ENCODE measurements around the gene KCNK15. TPM values are rescaled to one million over a fixed set of nuclear protein-coding genes. Genes with fewer than 3 reads are reported as not detected.
A peak's percentile ranks its signal among the peaks of the same experiment; 100 is the strongest.

Gene KCNK15
- total RNA-seq, 1 experiment from 2014 or later, result not detected

DNA sequence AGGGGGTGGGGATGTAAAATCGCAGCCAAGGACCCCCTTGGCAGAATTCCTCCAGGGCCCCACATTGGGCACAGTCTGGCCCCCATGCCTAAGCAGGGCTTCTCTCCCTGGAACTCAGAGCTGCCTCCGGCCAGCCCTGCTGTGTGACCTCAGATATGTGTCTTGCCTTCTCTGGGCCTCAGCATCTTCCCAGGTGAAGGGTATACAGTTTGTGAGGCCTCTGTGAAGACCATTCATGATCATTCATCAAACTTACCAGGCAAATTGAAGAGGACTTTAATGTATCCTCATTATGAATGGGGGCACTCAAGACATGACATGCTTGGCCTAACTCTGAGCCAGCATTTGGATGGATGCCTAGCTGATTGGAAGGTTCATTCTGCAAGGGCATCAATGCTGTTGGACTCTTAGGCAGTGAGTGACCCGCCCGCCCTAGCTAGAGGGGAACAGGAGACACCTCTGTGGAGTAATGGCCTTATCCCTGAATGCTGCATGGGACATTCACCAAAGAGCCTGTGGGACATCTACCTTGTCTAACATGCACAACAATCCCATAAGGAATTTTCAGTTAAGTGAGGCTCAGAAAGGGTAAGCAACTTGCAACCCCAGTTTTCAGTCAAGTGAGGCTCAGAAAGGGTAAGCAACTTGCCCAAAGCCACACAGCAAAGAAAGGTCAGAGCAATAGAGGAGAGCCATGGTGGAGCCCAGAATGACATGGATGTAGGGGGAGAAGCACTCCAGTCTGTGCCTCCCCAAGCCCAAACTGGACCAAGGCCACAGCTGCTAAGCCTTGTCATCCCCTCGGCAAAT, 30.0 kb upstream of the KCNK15 start:
- no peak for DNase-seq (ENCODE audit: low read depth)

- DNase-seq (ENCODE audit: low read depth), result peak; percentile 77
Observed at GRCh38 chr20:44716309-44717106, 29.2 kb upstream of the KCNK15 start.

- no peak for DNase-seq (ENCODE audit: low read depth)
Observed at GRCh38 chr20:44717986-44718385, 27.7 kb upstream of the KCNK15 start.

DNA sequence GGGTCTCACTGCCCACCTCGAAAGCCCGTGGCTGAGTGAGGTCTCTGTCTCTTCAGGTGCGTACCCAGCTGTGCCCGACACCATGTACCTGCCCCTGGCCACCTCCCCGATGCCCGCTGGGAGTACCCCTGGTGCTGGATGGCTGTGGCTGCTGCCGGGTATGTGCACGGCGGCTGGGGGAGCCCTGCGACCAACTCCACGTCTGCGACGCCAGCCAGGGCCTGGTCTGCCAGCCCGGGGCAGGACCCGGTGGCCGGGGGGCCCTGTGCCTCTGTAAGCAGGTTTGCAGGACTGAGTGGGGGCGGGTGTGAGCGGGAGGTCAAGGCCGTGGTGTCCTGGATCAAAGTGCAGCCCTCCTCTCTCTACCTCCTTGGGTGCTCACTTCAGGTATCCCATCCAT, 25.8 kb upstream of the KCNK15 start:
- DNase-seq (ENCODE audit: low read depth), result no peak

- DNase-seq (ENCODE audit: low read depth), result peak; percentile 95
Observed at GRCh38 chr20:44720621-44720996, 25.1 kb upstream of the KCNK15 start.

- DNase-seq (ENCODE audit: low read depth), result peak; percentile 93
Observed at GRCh38 chr20:44720997-44721784, 24.5 kb upstream of the KCNK15 start.

DNA sequence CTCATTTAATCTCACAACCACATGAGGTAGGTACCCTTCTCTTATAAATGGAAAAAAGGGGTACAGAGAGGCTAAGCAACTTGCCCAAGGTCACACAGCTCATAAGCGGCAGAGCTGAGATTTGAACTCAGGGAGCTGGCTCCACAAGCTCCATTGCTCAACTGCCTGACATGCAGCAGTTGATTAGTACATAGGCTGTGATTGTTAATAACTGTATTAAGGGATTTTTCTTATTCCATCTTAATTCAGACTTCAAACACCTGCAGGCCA, 23.9 kb upstream of the KCNK15 start:
- no peak for DNase-seq (ENCODE audit: low read depth)

DNA sequence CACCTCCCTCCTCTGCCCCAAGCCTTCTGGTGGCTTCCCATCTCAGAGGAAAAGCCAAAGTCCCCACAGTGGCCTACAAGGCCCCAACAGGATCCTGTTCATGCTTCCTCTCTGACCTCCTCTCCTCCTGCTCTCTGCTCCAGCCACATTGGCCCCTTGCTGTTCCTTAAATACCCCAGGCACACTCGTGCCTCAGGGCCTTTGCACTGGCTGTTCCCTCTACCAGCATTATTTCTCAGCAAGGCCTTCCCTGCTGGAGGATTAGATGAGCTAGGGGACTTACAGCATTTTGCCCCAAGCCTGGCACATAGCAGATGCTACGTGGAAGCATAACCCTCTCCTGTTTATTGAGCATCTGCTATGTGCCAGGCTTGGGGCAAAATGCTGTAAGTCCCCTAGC, 22.7 kb upstream of the KCNK15 start:
- DNase-seq (ENCODE audit: low read depth), result no peak

DNA sequence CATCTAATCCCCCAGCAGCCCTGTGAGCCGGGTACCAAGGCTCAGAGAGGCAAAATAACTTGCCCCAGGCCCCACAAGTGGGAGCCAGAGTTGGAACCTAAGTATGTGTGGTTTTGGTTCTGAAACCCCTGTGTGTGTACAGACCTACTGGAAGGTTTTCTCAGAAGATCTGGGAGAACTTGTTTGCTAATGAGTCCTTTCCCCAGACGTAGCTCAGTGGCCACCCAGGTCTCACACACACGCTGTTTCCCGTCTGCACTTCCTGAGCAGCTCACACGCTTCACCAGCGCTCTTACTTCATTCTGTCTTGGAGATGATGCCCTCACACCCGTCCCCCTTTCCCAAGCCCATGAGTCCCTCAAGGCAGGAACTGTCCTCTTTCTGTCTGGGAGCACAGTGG, 22.3 kb upstream of the KCNK15 start:
- peak; percentile 50 for DNase-seq (ENCODE audit: low read depth)

GRCh38 chr20:44723798-44724362, 21.8 kb upstream of the KCNK15 start:
- no peak for DNase-seq (ENCODE audit: low read depth)

DNA sequence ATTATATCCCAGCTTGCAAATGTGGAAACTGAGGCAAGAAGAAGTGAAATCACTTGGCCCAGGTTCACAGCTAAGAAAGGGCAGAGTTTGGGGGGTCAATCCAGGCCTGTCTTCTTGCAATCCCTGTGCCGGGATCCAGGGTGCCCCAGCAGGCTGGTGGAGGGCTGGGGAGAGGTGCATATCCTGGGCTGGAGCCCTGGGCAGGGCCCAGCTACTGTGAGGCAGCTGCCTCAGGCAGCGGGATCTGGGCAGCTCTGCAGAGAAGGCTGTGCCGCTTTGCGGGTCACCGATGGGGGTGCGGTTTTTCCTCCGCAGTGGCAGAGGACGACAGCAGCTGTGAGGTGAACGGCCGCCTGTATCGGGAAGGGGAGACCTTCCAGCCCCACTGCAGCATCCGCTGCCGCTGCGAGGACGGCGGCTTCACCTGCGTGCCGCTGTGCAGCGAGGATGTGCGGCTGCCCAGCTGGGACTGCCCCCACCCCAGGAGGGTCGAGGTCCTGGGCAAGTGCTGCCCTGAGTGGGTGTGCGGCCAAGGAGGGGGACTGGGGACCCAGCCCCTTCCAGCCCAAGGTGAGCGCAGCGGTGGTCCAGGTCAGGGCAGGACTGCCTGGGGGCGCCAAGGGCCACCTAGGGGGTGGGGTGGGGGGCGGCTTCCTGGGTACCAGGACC, 21.1 kb upstream of the KCNK15 start:
- DNase-seq (ENCODE audit: low read depth), result no peak

DNA sequence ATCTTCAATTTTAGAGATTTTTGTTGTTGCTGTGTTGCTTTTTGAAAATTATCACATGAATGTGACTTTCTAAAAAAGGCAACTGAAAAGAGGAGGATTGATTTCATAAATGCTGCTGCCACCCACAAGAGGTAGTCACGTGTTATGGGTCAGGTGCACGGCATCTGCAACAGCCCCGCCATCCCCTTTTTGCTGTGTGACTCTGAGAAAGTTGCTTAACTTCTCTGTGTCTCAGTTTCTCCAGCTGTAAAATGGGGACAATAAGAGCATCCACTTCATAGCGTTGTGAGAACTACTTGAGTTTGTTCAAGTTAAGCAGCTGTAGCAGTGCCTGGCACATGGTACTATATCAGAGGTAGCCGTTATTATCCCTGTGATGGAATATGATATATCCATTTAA, 19.8 kb upstream of the KCNK15 start:
- no peak for DNase-seq (ENCODE audit: low read depth)

- no peak for DNase-seq (ENCODE audit: low read depth)
Observed at GRCh38 chr20:44727039-44727438, 18.6 kb upstream of the KCNK15 start.

DNA sequence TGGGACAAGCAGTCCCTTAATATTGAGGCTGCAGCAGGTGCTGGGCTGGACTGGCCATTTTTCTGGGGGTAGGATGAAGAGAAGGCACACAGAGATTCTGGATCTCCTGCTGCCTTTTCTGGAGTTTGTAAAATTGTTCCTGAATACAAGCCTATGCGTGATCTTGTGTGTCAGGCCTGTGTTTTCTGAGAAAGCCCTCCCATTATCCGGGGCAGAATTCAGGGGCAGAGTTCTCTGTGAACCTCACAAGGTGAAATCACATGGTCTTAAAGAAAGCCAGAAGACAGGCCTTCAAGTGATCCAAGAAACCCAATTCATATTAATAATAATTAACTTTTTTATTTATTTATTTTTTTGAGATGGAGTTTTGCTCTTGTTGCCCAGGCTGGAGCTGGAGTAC, 18.0 kb upstream of the KCNK15 start:
- no peak for DNase-seq (ENCODE audit: low read depth)

DNA sequence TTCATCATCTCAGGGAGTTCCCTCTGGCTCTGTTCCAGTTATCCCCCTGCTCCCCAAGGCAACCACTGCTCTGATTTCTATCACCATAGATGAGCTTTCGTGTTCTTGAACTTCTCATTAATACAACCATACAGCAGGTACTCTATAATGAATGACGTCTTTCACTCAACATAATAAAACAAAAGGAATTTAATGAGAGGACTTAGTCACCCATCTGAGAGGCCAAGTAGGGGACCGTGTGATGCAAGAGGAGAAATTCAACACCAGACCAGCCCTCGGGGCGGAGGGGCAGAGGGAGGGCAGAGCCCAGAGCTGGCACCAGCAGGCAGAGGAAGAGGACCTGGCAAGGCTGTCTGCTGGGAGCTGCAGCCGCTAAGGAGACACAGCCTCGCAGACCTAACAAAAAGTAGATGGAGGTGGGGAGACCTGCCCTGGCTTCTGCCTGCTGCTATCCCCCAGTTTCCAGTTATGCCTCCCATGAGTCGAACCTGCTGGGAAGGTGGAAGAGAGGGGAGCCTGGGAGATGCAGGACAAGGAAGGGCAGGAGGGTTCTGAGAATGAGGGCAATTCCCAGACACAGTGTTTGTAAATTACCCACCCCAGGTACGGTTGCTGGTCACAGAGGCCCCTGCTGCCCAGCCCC, 16.7 kb upstream of the KCNK15 start:
- peak; percentile 100 for DNase-seq (ENCODE audit: low read depth)

GRCh38 chr20:44730441-44730840, 15.2 kb upstream of the KCNK15 start:
- peak; percentile 99 for DNase-seq (ENCODE audit: low read depth)

GRCh38 chr20:44731657-44732056, 14.0 kb upstream of the KCNK15 start:
- peak; percentile 79 for DNase-seq (ENCODE audit: low read depth)

GRCh38 chr20:44732327-44732726, 13.3 kb upstream of the KCNK15 start:
- peak; percentile 51 for DNase-seq (ENCODE audit: low read depth)

DNA sequence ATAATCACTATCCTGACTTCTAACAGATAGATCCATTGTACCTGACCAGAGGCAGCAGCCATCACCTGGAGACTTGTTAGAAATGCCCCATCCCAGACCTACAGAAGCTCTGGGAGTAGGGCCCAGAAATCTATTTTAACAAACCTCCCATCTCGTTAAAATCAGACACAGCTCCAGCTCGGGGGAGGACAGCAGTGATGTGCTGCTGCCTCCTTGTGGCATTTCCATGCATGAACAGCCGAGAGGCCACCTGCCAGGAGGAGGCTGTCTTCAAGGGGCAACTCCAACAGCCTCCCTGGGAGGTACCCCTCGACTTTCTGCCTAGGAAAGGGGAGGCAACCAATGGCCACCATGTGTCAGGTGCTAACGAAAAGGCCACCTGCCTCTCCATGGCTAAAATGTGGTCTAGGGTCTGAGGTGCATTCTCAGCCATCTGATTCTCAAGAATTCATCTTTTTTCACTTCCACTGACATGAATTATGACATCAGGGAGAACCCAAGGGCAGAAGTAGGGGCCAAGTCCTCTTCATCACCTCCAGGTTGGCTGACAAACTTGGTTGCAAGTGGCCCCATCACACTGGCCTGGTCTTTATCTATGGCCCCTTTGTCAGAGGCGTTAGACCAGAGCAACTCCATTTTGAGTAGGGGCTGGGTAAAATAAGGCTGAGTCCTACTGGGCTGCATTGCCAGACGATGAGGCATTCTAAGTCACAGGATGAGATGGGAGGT, 12.2 kb upstream of the KCNK15 start:
- peak; percentile 78 for DNase-seq (ENCODE audit: low read depth)

DNA sequence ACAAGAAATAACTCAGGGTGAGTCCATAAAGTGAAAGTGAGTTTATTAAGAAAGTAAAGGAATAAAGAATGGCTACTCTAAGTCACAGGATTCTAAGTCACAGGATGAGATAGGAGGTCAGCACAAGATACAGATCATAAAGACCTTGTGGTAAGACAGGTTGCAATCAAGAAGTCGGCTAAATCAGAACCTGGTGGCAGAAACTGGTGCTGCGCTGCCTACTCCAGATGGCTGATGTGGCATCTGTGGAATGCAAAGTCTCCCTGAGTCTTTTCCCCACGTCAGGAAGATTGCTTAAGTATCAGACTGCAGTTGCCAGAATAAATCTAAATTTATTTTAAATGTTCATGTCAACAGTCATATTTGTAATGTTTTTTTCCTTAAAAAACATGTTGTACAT, 10.7 kb upstream of the KCNK15 start:
- DNase-seq (ENCODE audit: low read depth), result peak; percentile 83

DNA sequence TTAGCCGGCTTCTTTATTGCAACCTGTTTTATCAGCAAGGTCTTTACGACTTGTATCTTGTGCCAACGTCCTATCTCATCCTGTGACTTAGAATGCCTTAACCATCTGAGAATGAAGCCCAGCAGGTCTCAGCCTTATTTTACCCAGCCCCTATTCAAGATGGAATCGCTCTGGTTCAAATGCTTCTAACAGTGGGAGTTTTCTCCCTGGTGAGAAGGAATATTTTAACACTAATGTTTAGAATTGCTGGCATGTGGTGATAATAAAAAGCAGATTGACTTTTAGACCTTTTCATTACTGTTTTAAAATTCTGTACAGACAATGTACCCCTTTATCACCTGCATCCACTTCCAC, 9.9 kb upstream of the KCNK15 start:
- no peak for DNase-seq (ENCODE audit: low read depth)

Data from M059J (cell line).